GM12878 (cell line): ENCODE measurements around the gene EHMT2.

Source experiments
- NFIC ChIP-seq: IDR thresholded peaks from 2 replicates; pipeline ENCODE4 v1.6.1; 2012; ENCODE audit warnings: low read depth, mild to moderate bottlenecking, inconsistent platforms, low read length, moderate library complexity
- POLR2A ChIP-seq: IDR thresholded peaks from 2 replicates; pipeline ENCODE4 v1.6.1; 2011; ENCODE audit warnings: low read depth, mild to moderate bottlenecking, low read length
- SRF ChIP-seq, 2 experiments: IDR thresholded peaks; 2 replicates each; pipeline ENCODE4 v1.6.1; 2011; ENCODE audit warnings: low read depth in 2 of 2, low read length in 2 of 2, mild to moderate bottlenecking in 1 of 2, moderate library complexity in 1 of 2

GRCh38 chr6:31930962-31931361, 33.5 kb upstream of the EHMT2 start:
- TF ChIP-seq NFIC, result no peak
- TF ChIP-seq POLR2A, result no peak
- TF ChIP-seq SRF (IDR thresholded peaks at IDR 0.05; ENCODE audit: low read depth in 2 of 2, low read length in 2 of 2), result no peak
